Stromal cell of bone marrow (primary cell): ENCODE measurements around the gene POLR2B.
"Not testable (repeated sequence)": the region's sequence is repeated elsewhere in the genome, so short reads cannot be mapped to it uniquely, and the experiment has no call there.

Experiments used
- DNase-seq: peaks from one replicate; pipeline ENCODE4 v3.0.0-alpha.2; 2012; ENCODE audit warnings: low read depth

Gene POLR2B

GRCh38 chr4:56986952-56987351 is 8.3 kb downstream of the POLR2B start:
- DNase-seq = no peak

DNA sequence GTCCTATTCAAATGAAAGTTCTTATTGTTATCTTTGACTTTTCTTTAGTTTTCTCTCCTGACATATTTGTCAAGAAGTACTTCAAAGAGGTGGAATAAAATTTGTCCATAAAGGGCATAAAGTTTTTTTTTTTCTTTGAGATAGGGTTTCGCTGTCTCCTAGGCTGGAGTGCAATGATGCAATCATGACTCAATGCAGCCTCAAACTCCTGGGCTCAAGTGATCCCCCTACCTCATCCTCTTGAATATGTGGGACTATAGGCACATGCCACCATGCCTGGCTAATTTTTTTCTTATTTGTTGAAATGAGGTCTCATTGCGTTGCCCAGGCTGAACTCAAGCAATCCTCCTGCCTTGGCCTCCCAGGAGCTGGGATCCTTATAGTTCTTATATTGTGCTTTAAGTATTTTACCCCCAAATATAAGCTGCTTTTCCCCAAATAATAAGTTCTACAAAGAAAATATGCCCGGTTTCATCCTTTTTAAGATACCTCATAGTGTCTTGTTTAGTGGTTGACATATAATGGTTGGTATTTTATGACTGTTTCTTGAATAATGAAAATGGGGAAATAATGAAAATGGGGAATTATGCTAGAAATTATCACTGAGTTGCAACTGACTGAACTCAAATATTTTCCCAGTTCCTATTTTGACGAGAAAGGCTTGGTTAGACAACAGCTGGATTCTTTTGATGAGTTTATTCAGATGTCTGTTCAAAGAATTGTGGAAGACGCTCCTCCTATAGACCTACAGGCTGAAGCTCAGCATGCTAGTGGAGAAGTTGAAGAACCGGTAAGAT is 11.6 kb downstream of the POLR2B start:
- DNase-seq = no peak

DNA sequence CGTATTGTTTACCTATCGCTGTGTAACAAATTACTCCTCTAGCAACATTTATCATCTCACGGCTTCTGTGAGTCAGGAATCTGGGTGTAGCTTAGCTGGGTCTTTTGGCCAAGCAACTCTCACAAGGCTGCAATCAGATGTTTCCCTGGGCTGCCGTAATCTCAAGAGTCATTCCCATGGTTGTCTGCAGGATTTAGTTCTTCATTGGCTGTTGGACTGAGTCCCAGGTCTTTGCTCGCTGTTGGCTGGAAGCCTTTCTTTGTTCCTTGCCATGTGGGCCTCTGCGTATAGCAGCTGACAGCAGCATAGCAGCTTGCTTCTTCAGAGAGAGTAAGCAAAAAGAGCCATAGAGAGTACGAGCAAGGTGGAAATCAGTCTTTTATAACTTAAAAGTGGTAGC is 16.8 kb downstream of the POLR2B start:
- DNase-seq = peak; percentile 93

- DNase-seq = no peak
Observed at GRCh38 chr4:56999751-57000150, 21.1 kb downstream of the POLR2B start.

GRCh38 chr4:57013543-57014120 is 34.9 kb downstream of the POLR2B start:
- DNase-seq = no peak

- DNase-seq = no peak
Observed at GRCh38 chr4:57018980-57019379, 40.3 kb downstream of the POLR2B start.

DNA sequence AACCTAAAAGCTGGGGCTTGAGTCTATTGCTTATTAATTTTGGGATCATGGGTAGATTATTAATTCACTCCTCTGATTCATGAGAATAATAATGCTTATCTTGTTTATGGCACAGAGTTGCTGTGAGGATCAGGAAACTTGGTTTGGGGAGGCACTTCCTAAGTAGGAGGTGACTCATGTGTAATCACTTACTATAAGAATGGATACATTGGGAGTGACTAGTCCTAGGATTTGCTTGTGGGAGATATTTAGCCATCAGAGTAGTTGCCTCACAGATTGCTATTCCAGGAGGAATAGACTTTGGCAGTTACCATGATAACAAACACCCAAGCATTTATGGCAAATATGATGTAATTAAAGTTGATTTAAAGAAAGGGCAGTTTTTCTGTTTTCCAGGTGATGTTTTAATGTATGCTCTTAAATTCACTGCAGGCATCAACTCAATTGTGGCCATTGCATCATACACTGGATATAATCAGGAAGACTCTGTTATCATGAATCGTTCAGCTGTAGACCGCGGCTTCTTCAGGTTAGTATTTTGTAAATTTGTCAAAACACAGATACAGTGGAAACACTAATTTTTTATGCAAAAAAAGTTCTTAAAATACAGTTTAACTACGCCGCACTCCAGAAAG is 41.9 kb downstream of the POLR2B start:
- DNase-seq = peak; percentile 70

- peak; percentile 80 for DNase-seq
Observed at GRCh38 chr4:57023104-57023503, 44.4 kb downstream of the POLR2B start.

GRCh38 chr4:57034520-57034919 is 55.8 kb downstream of the POLR2B start:
- no peak for DNase-seq

GRCh38 chr4:57037982-57038604 is 59.4 kb downstream of the POLR2B start:
- DNase-seq = no peak

DNA sequence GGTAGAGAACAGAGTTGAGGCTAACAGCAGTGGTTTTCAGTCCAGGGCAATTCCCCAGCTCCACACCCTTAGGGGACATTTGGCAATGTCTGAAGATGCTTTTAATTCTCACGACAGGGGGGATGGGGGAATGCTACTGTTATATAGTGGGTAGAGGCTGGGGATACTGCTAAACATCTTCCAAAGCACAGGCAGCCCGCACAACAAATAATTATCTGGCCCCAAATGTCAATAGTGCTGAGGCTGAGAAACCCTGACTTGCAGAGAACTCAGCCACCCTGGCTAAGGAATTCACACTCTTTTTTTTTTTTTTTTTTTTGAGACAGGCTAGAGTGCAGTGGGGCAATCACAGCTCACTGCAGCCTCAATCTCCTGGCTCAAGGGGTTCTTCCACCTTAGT is 60.6 kb downstream of the POLR2B start:
- DNase-seq = no peak

DNA sequence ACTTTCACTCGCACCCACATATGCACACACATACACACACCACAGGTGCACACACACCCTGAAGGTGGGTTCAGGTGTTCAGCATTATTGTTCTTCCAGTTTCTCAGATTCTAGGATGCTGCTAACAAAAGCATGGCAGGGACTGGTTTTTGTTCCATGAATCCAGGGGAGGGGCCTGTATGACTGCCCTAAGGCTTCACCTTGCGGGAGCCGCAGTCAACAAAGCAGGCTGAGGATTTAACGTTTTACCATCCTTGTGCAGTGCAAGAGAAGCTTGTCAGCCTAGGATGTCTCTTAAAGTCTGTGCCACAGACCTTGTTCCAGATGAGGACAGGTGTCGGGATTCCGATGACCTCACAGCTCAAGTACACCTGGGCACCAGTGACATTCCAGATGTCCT is 61.8 kb downstream of the POLR2B start:
- DNase-seq = no peak

GRCh38 chr4:57041020-57041419 is 62.3 kb downstream of the POLR2B start:
- DNase-seq = no peak

DNA sequence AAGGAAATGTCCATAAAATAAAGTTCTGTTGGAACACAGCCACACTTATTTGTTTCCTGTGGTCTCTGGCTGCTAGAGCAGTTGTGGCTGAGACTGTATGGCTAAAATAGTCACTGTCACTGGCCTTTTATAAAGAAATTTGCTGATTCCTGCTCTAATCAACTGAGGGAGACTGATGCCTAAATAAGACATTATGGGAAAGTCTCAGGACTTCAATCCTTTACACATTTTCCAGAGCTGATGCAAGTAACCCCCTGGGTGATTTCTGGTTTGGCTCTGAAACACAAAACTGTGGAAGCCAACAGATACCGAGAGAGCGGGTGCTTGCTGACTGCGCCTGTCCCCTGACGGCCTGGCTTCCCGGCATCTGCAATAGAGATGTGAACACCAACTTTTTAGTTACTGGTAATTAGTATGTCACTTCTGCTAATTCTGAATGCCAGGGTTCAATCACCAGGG is 64.0 kb downstream of the POLR2B start:
- DNase-seq = peak; percentile 70

DNA sequence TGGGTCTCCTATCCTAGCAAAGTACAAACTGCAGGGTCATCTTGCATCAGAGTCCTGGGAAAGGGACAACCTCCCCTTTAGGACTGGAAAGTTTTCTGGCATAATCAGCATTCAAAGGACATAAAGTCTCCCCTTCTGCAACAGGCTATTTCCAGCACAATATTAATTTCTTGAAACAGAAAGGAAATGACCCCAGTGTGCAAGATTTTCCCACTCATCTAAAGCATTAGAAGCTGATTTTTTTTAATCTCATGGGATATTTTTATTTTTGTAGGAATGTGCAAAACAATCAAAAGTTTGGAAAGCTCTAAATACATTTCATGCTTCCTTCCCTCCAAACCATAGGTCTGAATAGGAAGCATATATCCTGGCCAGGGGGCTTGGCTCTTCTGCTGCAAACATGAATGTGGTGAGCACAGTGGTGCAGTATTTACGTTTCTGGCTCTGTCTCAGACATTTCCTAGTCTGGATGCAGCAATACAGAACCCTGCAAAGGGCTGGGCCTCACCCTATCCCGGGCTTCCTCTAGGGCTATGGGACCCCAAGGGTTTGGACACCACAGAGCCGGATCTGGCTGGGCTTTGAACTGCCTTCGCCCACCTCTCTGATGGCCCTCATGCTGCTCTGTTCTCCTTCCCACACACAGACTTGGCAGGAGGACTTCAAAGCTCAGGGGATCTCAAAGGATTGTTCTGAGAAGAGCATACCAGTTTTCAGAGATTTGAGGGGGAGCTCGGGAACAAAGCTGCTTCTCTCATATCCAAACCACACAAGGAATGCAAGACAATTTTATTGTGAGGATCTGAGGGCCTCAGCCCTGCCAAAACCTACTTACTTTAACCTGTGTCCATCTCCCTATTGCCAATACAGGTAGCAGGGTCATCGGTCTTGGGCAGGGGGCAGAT is 64.9 kb downstream of the POLR2B start:
- DNase-seq = peak; percentile 69

DNA sequence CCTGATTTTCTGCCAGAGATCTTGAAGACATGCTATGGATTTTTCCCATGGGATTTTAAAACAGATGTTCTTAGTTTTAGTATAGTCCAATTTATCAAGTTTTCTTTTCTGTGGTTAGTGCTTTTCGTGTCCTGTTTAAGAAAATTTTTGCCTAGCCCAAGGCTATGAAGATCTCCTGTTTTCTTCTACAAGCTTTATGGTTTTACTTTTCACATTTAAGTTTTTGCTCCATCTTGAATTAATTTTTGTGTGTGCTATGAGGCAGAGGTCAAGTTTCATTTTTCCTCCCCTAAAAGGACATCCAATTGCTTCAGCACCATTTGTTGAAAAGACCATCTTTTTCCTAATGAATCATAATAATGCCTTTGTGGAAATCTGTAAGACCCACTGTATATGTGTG is 65.6 kb downstream of the POLR2B start:
- no peak for DNase-seq

- DNase-seq = no peak
Observed at GRCh38 chr4:57044996-57045395, 66.3 kb downstream of the POLR2B start.

DNA sequence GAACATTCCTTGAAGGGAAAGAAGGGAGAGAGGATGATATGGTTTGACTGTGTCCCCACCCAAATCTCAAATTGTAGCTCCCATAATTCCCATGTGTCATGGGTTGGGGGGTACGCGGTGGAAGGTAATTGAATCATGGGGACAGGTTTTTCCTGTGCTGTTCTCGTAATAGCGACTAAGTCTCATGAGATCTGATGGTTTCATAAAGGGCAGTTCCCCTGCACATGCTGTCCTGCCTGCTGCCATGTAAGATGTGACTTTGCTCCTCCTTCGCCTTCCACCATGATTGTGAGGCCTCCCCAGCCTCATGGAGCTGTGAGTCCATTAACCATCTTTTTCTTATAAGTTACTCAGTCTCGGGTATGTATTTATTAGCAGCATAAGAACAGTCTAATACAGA is 68.3 kb downstream of the POLR2B start:
- not testable (repeated sequence) for DNase-seq

DNA sequence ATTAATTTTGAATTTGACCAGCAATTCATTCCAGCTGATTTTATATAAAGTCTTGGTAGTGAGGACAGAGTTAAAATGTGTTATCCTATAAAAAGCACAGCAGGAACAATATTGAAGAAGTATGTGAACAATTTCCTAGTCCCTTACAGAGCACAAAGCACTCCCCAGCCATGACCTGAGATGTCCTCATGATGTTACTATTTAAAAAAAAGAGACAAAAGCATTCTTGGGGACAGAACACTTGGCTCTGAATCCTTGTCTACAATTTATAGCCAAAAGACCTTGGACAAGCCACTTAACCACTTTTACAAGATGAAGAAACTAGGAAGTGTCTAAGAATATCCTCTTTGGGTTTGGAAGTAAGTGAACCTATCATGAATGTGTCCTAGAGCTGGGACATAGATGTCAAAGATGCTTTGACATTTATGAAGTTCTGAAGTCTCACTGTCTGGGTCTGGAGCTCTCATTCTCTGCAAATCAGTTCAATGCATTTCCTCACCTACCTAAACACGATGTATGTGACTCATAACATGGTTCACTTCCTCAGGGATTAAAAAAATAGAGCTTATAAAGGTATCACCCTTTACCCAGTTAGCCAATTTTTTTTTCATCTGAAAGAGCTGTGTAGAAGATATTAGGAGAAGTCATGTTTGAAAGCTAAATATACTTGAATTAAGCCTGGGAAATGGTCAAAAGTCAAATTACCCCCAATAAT is 70.1 kb downstream of the POLR2B start:
- no peak for DNase-seq

GRCh38 chr4:57051095-57051494 is 72.4 kb downstream of the POLR2B start:
- DNase-seq = no peak

- no peak for DNase-seq
Observed at GRCh38 chr4:57051524-57051923, 72.8 kb downstream of the POLR2B start.
